T-helper 22 cell (primary cell): ENCODE data around the gene RPS15A.
"Not testable (repeated sequence)": the region's sequence is repeated elsewhere in the genome, so short reads cannot be mapped to it uniquely, and the experiment has no call there.

Source experiments
- DNase-seq: peaks from one replicate; pipeline ENCODE4 v3.0.0-alpha.2; 2020; ENCODE audit warnings: low read depth

The RPS15A gene

GRCh38 chr16:18796377-18796776, 6.2 kb upstream of the RPS15A start:
- no peak for DNase-seq

GRCh38 chr16:18792836-18793433, 2.8 kb upstream of the RPS15A start:
- no peak for DNase-seq

GRCh38 chr16:18789515-18789849, 652 bp downstream of the RPS15A start:
- no peak for DNase-seq

GRCh38 chr16:18788828-18789514, 1.2 kb downstream of the RPS15A start:
- no peak for DNase-seq

- no peak for DNase-seq
These were observed 5.1 kb downstream of the RPS15A start for GRCh38 chr16:18784917-18785623.

DNA sequence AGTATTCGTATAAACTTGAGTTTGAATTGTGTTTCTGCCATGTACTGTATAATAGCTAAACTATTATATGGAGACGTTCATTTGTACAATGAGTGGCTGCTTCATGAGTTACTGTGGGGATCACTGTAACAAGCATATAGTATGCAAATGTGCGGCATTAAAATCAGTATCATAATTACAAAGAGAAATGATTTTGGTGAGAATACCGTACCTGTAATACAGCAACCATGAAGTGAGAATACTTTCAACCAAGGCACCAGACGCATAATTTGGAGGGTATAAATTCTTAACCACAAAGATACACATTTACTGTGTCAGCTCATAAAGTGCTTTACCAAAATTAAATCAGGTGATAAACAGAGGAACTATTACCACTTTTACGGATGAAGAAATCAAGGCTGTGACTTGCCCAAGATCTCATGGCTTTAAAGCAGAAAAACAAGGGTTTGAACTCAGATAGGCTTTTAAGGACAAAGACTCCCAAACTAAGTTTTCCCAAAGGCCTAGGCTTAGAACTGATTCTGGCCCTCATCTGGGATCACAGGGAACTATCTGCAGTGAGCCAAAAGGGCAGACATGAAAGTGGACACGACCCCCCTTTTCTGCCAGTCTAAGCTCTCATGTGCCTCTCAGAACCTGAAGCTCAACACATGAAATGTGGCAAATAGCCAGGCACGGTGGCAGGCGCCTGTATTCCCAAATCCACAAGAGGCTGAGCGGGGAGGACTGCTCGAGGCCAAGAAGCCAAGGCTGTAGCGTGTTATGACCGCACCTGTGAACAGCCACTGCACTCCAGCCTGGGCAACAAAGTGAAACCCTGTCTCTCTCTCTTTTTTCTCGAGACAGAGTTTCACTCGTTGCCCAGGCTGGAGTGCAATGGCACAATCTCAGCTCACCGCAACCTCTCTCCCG, 6.4 kb downstream of the RPS15A start:
- DNase-seq = no peak

GRCh38 chr16:18782697-18783429, 7.3 kb downstream of the RPS15A start:
- no peak for DNase-seq

GRCh38 chr16:18781232-18781631, 8.9 kb downstream of the RPS15A start:
- DNase-seq = not testable (repeated sequence)

- DNase-seq = not testable (repeated sequence)
These were observed 9.6 kb downstream of the RPS15A start for GRCh38 chr16:18780460-18781026.

DNA sequence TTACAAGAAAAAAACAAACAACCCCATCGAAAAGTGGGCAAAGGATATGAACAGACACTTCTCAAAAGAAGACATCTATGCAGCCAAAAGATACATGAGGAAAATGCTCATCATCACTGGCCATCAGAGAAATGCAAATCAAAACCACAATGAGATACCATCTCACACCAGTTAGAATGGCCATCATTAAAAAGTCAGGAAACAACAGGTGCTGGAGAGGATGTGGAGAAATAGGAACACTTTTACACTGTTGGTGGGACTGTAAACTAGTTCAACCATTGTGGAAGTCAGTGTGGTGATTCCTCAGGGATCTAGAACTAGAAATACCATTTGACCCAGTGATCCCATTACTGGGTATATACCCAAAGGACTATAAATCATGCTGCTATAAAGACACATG, 12.5 kb downstream of the RPS15A start:
- DNase-seq = not testable (repeated sequence)

DNA sequence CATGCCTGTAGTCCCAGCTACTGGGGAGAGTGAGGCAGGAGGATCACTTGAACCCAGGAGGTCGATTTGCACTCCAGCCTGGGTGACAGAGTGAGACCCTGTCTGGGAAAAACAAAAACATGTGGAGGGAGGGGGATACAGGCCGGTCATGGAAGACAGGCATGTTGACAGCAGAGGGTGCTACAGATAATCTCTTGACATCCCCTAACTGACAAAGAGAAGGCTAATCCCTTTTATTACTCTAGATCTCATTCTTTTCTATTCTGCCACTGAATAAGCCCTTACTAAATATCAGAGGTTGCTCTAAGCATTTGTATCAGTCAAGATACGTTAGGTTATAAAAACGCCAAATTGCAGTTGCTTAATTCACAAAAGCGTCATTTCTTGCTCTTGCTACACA, 13.8 kb downstream of the RPS15A start:
- not testable (repeated sequence) for DNase-seq

DNA sequence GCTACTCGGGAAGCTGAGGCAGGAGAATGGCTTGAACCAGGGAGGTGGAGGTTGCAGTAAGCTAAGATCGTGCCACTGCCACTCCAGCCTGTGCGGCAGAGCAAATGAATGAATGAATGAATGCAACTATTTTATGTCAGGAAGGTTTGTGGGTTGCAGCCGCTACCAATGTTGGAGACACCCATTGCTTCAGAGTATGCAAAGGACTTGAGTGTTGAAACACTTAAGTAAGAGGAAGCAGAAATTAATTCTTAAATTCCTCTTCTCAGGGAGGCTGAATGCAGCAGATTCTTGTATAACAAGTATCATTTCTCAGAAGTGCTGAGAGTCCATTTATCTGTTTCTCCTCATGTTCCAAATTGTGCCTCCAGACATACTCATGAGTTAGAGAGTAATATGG, 15.5 kb downstream of the RPS15A start:
- not testable (repeated sequence) for DNase-seq

GRCh38 chr16:18772171-18772570, 18.0 kb downstream of the RPS15A start:
- not testable (repeated sequence) for DNase-seq

GRCh38 chr16:18770336-18770962, 19.7 kb downstream of the RPS15A start:
- DNase-seq = not testable (repeated sequence)

DNA sequence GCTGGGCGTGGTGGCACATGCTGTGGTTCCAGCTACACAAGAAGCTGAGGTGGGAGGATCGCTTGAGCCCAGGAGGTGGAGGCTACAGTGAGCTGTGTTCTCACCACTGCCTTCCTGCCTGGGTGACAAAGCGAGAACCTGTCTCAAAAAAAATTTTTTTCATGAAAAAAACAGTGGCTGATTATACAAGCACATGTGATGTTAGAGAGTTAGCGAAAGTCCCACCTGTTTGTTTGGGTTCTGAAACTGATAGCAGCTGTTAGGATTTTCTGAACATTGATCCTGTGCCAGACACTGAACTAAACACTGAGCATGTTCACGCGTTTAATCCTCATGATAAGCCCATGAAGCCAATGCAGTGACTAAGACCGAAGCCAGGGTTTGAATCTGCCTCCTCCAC, 22.9 kb downstream of the RPS15A start:
- not testable (repeated sequence) for DNase-seq

DNA sequence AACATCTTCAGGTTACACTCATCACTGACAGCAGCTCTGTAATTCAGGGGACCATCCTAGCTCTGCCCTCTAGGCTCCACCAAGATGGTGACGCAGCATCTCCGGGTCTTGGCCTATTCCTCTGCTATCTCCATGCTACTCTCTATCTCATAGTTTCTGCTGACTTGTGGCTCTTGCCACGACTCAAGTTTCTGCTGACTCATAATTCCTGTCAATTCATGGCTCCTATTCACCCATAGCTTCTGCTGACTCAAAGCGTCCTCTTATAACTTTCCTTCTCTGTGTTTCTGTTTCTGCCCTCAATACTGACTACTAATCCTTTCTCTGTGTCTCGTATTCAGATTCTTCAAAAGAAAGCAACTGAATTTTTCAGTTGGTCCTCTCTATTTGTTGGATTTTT, 27.4 kb downstream of the RPS15A start:
- DNase-seq = not testable (repeated sequence)

DNA sequence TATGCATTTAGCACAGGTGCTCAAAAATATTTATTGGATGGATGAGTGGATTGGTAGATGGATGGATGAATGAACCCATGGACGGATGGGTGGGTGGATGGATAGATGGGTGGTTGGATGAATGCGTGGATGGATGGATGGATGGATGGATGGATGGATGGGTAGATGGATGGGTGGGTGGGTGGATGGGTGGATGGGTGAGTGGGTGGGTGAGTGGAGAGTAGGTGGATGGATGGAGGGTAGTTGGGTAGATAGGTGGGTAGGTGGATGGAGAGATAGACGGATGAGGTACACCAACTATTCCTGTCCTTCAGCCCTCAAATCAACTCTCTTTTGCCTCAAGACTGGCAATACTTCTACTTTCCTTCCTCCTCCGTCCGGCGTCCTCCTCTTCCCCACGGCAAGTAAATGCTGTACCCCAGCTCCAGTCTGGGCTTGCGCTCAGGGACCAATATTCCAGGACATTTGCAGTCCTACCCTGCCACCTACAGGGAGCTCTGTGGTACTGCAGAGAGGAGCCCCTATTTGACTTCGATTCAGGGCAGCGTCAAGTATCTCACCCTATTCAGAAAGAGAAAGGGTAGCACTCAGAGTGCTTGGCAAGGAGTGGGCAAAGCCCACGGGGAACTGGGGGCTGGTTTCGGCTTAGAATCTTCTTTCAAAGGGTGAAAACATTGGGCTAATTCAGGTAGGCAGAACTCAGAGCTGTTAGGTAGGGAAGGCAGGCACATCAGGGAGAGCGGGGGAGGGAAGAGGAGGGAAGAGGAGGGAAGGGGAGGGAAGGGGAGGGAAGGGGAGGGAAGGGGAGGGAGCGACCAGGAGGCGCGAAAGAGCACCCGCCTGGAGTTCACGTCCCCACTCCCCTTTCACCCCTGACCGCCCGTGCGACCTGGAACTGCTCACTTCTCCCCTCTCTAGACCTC, 30.3 kb downstream of the RPS15A start:
- DNase-seq = peak; percentile 9

- not testable (repeated sequence) for DNase-seq
These were observed 32.0 kb downstream of the RPS15A start for GRCh38 chr16:18757960-18758660.

- not testable (repeated sequence) for DNase-seq
These were observed 33.5 kb downstream of the RPS15A start for GRCh38 chr16:18756639-18757038.
